GM19035 (cell line): Measurements from ENCODE around the gene RNF217.

Source experiments
- ATAC-seq: cut with Tn5 transposase; IDR thresholded peaks from one replicate; pipeline ENCODE4 v1.9.1; 2021; ENCODE audit not compliant: unreplicated experiment

The RNF217 gene

GRCh38 chr6:124987999-124988591 is 25.9 kb downstream of the RNF217 start:
- ATAC-seq = no peak

GRCh38 chr6:124989136-124989983 is 27.1 kb downstream of the RNF217 start:
- ATAC-seq = no peak

GRCh38 chr6:124990988-124991387 is 28.8 kb downstream of the RNF217 start:
- ATAC-seq = no peak

GRCh38 chr6:124991764-124992295 is 29.6 kb downstream of the RNF217 start:
- no peak for ATAC-seq

GRCh38 chr6:124993327-124993726 is 31.1 kb downstream of the RNF217 start:
- ATAC-seq = no peak

- ATAC-seq = no peak
Observed at GRCh38 chr6:124994648-124995047, 32.4 kb downstream of the RNF217 start.

- no peak for ATAC-seq
Observed at GRCh38 chr6:124995131-124995530, 32.9 kb downstream of the RNF217 start.

- no peak for ATAC-seq
Observed at GRCh38 chr6:124995645-124996325, 33.5 kb downstream of the RNF217 start.

- ATAC-seq = no peak
Observed at GRCh38 chr6:124996411-124996810, 34.2 kb downstream of the RNF217 start.

GRCh38 chr6:124997196-124997875 is 35.1 kb downstream of the RNF217 start:
- no peak for ATAC-seq

- no peak for ATAC-seq
Observed at GRCh38 chr6:124999105-124999764, 37.0 kb downstream of the RNF217 start.

- ATAC-seq = no peak
Observed at GRCh38 chr6:125001684-125002405, 39.6 kb downstream of the RNF217 start.

GRCh38 chr6:125002406-125002741 is 40.1 kb downstream of the RNF217 start:
- no peak for ATAC-seq

- no peak for ATAC-seq
Observed at GRCh38 chr6:125003070-125003469, 40.8 kb downstream of the RNF217 start.

GRCh38 chr6:125004198-125004597 is 42.0 kb downstream of the RNF217 start:
- ATAC-seq = no peak

- no peak for ATAC-seq
Observed at GRCh38 chr6:125004797-125005595, 42.8 kb downstream of the RNF217 start.

GRCh38 chr6:125008261-125008703 is 46.0 kb downstream of the RNF217 start:
- no peak for ATAC-seq

- ATAC-seq = no peak
Observed at GRCh38 chr6:125008957-125009356, 46.7 kb downstream of the RNF217 start.

GRCh38 chr6:125009578-125009977 is 47.3 kb downstream of the RNF217 start:
- no peak for ATAC-seq
